ENCODE data around the gene KCTD12. TPM values are rescaled to one million over a fixed set of nuclear protein-coding genes. Genes with fewer than 3 reads are reported as not detected.

Gene KCTD12
- total RNA-seq, 1 donor from 2014 or later = 15.3 TPM

DNA sequence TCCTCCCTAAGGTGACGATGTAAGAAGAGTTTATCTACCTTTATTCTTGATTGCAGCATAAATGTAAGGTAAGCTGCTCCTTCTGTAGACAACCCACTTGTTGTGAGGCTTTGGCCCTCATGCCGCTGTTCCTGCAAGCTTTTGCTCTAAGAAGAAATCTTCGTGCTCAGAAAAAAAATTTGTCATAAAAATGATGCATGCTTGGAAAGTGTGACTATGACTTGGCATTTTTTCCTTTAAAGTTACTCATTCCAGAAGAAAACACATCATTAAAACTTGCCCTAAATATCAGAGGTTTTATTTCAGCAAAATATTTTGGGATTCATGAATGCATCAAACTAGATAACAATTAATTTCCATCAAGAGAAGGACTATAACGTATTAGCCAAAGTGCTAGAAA, 39.8 kb downstream of the KCTD12 start:
- Histone ChIP-seq H3K4me3 (ENCODE audit: low read depth, low read length) (no peak overlapping the region), H3K27me3 (ENCODE audit: control insufficient read depth, insufficient read depth, low read length) (no peaks in the 10 kb centered on the region), H3K36me3 (ENCODE audit: control insufficient read depth, insufficient read depth, low read length) (no peaks in the 10 kb centered on the region)
- DNase-seq (ENCODE audit: low read depth) (no peak), FAIRE-seq (no peak)
- TF ChIP-seq, protein P1, sequence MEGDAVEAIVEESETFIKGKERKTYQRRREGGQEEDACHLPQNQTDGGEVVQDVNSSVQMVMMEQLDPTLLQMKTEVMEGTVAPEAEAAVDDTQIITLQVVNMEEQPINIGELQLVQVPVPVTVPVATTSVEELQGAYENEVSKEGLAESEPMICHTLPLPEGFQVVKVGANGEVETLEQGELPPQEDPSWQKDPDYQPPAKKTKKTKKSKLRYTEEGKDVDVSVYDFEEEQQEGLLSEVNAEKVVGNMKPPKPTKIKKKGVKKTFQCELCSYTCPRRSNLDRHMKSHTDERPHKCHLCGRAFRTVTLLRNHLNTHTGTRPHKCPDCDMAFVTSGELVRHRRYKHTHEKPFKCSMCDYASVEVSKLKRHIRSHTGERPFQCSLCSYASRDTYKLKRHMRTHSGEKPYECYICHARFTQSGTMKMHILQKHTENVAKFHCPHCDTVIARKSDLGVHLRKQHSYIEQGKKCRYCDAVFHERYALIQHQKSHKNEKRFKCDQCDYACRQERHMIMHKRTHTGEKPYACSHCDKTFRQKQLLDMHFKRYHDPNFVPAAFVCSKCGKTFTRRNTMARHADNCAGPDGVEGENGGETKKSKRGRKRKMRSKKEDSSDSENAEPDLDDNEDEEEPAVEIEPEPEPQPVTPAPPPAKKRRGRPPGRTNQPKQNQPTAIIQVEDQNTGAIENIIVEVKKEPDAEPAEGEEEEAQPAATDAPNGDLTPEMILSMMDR (IDR thresholded peaks at IDR 0.05; ENCODE audit: insufficient read depth, low read length, severe bottlenecking) = no peak

GRCh38 chr13:76845865-76846264, 40.3 kb downstream of the KCTD12 start:
- TF ChIP-seq, protein P1 (IDR thresholded peaks at IDR 0.05; ENCODE audit: insufficient read depth, low read length, severe bottlenecking) = no peak
- Histone ChIP-seq H3K4me3 (ENCODE audit: low read depth, low read length) (no peak overlapping the region), H3K27me3 (ENCODE audit: control insufficient read depth, insufficient read depth, low read length) (no peaks in the 10 kb centered on the region), H3K36me3 (ENCODE audit: control insufficient read depth, insufficient read depth, low read length) (no peaks in the 10 kb centered on the region)
- DNase-seq (ENCODE audit: low read depth) (no peak), FAIRE-seq (no peak)

DNA sequence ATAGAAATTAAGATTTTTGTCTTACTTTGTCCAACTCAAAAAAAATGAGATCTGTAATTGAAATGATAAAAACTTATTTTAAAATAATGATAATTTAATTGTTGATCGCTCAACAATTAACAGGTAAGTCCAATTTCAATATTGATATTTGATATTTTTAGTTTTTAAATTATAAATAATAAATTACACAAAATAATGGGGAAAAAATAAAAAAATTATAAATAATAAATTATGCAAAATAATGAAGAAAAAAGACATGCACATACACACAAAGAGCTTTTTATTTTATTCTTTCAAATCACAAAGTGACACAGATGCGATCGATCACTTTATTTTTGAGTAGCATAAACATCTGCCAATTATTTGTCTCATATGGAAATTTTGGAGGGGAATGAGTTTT, 40.8 kb downstream of the KCTD12 start:
- H3K36me3 ChIP-seq (ENCODE audit: control insufficient read depth, insufficient read depth, low read length) = no peaks in the 10 kb centered on the region
- no peak for FAIRE-seq
- TF ChIP-seq, protein P1 (IDR thresholded peaks at IDR 0.05; ENCODE audit: insufficient read depth, low read length, severe bottlenecking) = no peak
- no peaks in the 10 kb centered on the region for H3K27me3 ChIP-seq (ENCODE audit: control insufficient read depth, insufficient read depth, low read length)
- DNase-seq (ENCODE audit: low read depth) = no peak
- H3K4me3 ChIP-seq (ENCODE audit: low read depth, low read length) = no peak overlapping the region

DNA sequence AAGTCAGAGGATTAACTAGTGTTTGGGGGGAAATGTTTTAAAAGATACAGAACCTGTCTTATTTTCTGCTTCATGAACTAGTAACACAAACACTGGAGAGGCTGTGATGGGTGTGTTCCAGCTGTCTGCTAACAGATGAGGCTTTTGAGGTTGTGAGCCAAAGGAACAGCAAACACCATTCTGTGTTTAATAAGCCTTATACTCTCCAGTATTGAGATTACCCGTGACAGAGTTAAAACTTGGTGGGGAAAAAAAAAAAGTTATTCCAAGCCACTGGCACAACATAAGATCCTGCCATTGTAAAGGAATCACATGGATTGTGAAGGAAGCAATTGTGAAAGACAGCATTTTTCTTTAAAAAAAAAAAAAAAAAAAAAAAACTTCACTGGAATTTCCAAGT, 48.4 kb downstream of the KCTD12 start:
- no peak for FAIRE-seq
- no peaks in the 10 kb centered on the region for H3K27me3 ChIP-seq (ENCODE audit: control insufficient read depth, insufficient read depth, low read length)
- TF ChIP-seq, protein P1 (IDR thresholded peaks at IDR 0.05; ENCODE audit: insufficient read depth, low read length, severe bottlenecking) = no peak
- H3K36me3 ChIP-seq (ENCODE audit: control insufficient read depth, insufficient read depth, low read length) = no peaks in the 10 kb centered on the region
- H3K4me3 ChIP-seq (ENCODE audit: low read depth, low read length) = no peak overlapping the region
- DNase-seq (ENCODE audit: low read depth) = no peak

DNA sequence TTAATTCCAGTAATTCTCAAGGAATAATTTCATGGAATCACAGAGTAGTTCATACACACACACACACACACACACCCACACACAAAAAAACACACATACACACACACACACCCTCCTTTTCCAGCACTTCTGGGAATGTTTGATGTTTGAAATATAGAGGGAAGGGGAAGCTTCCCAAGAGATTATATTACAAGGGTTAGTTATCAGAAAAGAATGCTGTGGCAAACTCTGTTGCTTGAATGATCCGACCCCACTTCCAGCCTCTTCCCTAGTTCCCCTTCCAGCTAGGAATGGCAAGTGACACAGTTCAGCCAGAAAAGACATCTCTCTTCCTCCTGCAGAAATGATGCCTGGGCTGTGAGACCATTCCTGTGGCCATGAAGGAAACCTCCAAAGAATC, 49.9 kb downstream of the KCTD12 start:
- H3K36me3 ChIP-seq (ENCODE audit: control insufficient read depth, insufficient read depth, low read length) = no peaks in the 10 kb centered on the region
- TF ChIP-seq, protein P1 (IDR thresholded peaks at IDR 0.05; ENCODE audit: insufficient read depth, low read length, severe bottlenecking) = no peak
- FAIRE-seq = no peak

GRCh38 chr13:76833441-76833954, 52.7 kb downstream of the KCTD12 start:
- H3K4me3 ChIP-seq (ENCODE audit: low read depth, low read length) = no peak overlapping the region
- H3K36me3 ChIP-seq (ENCODE audit: control insufficient read depth, insufficient read depth, low read length) = no peaks in the 10 kb centered on the region
- no peak for DNase-seq (ENCODE audit: low read depth)
- TF ChIP-seq, protein P1 (IDR thresholded peaks at IDR 0.05; ENCODE audit: insufficient read depth, low read length, severe bottlenecking) = no peak
- H3K27me3 ChIP-seq (ENCODE audit: control insufficient read depth, insufficient read depth, low read length) = no peaks in the 10 kb centered on the region
- FAIRE-seq = no peak

More for the DNA sequence above, 49.9 kb downstream of the KCTD12 start:
- DNase-seq (ENCODE audit: low read depth) = no peak
- no peak overlapping the region for H3K4me3 ChIP-seq (ENCODE audit: low read depth, low read length)
- H3K27me3 ChIP-seq (ENCODE audit: control insufficient read depth, insufficient read depth, low read length) = no peaks in the 10 kb centered on the region
